NCI-H226 (cell line): ENCODE data around the gene ARID5A.

Experiments used
- DNase-seq: peaks from one replicate; pipeline ENCODE4 v3.0.0-alpha.2; 2015

The ARID5A gene

DNA sequence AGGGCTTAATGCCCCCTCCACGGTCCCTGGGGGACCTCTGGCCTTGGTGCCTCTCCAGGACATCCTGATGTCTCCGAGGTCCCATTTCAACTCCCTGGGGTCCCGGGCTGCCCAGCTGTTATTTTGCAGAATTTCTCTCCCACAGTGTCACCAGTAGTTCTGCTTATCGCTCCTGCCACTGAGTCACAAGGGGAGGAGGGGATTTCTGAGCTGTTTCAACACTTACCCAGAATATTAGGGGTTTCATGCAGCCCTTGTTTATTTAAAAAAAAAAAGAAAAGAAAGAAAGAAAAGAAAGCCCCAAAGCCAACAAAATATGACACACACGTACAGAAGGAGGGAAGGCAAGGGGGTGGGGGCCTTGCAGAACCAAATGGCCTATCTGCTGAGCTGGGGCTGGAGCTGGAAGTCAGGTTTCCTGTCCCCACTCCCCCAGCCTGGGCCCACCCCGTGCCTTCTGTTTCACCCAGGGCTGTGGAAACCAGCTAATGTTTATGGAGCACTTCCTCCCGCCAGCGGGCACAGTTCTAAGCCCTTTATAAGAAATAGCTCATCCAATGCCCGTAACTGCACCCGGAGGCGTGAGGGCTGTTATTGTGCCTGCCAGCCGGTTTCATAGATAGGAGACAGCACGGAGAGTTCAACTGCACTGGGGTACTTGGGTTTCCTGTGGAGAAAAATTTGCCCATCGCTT lies 8.4 kb upstream of the ARID5A start:
- DNase-seq, result no peak

DNA sequence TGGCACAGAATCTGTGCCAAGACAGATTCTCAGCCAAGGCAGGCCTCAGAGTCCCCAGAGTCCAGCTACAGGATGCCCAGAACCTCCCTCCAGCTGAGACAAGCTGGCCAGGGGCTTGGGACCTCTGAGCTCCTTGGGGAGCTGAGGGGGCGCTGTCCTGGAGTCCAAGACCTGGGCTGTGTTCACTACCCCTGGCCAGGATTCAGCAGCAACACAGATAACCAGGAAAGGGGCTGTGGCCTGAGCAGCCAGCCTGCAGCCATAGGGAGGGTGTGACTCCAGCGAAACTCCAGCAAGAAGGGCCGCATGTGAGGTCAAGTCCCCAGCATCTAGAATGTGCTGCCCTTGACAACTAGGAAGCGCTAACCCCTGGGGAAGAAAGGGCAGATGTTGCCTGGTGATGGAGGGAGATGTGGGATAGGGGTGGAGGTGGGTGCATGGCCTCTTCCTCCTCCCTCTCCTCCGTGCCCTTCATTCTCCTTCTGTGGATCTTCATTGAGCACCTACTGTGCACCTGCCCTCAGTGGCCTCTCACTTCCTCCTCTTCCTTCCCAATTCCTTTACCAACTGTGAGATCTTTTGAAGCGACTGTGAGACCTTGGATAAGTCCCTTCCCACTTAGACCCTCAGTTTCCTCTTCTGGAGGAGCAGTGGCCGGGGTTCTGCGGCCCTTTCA lies 7.7 kb upstream of the ARID5A start:
- DNase-seq, result no peak

- DNase-seq, result no peak
Measured at GRCh38 chr2:96529376-96530143, 7.0 kb upstream of the ARID5A start.

GRCh38 chr2:96530144-96530430 lies 6.5 kb upstream of the ARID5A start:
- no peak for DNase-seq

- DNase-seq, result no peak
Measured at GRCh38 chr2:96530474-96531357, 5.8 kb upstream of the ARID5A start.

DNA sequence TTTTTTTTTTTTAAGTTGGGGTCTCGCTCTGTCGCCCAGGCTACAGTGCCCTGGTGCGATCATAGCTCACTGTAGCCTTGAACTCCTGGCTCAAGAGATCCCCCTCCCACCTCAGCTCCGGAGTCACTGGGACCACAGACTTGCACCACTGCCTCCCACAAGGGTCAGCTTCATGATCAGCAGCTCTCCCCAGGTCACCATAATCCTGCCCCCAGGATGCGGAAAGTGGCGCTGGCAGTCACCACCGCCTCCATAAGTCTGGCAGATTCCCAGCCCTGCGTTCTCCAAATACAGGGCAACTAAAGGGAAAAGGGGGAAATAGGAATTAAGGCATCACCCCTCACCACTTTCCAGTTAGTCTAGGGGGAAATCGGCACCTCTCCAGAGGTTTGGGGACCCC lies 5.2 kb upstream of the ARID5A start:
- DNase-seq, result no peak

- DNase-seq, result peak; percentile 91
Measured at GRCh38 chr2:96531872-96532505, 4.6 kb upstream of the ARID5A start.

DNA sequence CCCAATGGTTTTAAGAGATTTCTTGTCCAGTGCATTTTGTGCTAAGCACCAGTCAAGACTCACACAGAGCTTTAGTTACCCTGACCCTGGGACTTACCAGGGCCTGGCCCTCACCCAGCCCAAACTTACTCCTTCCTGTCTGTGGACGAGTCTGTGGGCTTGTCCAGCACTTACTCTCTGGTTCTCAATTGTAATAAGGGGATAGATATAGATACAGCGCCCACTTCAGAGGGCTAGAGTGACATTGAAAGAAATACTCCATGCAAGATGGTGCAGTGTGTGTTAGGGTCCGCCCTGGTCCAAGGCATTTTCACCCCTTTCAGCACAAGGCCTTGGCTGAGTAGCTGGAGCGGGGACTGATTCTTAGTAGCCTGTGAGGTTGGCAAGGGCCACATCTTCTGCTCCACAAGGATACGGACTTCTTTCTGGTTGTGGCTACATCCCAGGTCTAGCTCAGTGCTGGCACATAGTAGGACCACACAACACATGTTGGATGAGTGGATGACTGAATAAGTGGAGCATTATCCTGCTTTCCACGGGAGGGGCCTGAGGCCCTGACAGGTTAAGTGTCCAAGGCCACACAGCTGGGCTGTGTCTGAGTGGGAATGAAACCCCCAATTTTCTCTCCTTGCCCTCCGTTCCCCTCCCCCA lies 3.8 kb upstream of the ARID5A start:
- DNase-seq, result no peak

DNA sequence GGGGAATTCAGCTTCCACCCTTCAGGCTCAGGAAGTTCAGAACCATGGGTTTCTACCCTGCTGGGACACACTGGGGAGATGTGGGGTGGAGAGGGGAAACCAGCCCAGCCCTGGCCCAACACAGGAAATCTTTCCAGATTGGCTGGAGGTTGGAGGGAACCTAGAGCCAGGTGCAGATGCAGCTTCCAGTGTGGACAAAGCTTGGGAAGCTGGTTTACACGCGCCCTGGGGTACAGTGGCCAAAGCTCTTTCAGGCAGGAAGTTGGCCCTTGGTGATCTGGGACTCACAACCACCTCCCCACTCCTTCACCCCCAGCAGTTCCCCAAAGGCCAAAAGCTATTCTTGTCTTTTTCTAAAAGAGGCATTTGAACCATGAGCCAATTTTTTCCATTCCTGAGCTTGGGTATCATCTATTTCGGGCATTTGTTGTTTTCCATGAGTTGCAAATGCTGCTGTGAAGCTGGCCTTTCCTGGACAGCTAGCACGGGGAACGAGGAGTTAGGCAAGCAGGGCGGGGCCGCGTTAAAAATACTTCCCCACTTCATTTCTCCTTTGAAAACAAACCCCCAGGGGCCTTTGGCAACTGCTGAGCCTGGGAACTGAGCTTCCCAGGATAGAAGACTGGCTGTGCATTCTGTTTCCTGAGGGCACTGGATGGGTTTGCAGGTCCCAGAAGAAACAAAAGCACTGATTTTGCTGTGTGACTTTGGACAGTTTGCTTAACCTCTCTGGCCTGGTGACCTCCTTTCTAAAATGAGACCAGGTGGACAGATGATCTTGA lies 3.1 kb upstream of the ARID5A start:
- peak; percentile 30 for DNase-seq

GRCh38 chr2:96534141-96534540 lies 2.4 kb upstream of the ARID5A start:
- DNase-seq, result no peak

DNA sequence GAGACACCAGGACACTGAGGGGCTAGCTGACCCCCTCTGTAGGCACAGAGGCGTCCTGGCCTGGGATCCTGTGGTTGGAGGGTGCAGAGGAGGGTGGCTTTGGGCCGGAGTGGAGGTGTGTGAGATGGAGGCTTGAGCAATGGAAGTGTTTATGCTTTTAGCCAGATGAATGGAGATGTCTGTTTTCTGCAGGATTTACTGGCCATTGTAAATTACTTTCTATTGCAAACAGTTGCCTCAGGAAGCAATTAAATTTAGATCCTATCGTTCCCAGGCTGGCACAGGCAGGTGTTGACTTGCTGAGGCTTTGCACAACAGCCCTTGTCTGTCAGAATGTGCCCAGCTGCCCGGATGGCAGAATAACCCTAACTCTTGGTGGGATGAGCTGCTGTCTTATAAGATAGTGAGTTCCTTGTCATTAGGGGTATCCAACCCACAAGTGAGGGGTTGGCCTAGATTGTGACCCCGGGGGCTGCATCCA lies 1.8 kb upstream of the ARID5A start:
- DNase-seq, result no peak

- DNase-seq, result no peak
Measured at GRCh38 chr2:96535331-96535730, 1.2 kb upstream of the ARID5A start.

DNA sequence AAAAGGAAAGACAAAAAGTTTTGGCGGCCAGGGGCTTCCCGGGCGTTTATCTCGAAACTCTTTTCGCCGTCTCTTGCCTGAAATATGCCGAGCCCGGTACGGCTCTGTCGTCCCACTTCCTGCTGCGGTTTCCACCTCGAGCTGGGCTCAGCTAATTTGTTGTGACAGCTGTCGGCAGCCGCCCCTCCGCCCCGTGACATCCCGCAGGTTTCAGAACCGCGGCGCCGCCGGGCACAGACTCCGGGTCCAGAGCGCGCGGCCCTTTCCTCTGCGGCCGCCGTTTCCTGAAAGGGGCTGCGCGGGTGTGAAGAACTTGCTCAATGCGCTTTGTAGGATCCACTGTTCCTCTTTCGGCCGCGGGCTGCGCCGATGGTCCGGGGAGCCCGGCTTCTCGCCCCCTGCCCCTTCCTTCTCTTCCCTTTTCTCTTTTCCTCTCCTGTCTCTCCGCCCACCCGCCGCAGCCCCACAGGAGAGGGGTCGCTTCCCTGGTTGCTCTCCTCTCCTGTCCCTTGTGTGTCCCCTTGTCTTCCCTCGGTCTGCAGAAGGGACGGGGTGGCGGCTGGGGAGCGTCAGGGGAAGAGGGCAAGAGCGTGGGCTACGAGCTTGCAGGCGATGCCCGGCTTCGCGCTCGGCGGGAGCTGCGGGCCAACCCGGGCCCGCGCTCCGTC lies 648 bp downstream of the ARID5A start:
- peak; percentile 28 for DNase-seq

GRCh38 chr2:96537734-96538486 lies 1.4 kb downstream of the ARID5A start:
- DNase-seq, result no peak

- no peak for DNase-seq
Measured at GRCh38 chr2:96538487-96539214, 2.1 kb downstream of the ARID5A start.

DNA sequence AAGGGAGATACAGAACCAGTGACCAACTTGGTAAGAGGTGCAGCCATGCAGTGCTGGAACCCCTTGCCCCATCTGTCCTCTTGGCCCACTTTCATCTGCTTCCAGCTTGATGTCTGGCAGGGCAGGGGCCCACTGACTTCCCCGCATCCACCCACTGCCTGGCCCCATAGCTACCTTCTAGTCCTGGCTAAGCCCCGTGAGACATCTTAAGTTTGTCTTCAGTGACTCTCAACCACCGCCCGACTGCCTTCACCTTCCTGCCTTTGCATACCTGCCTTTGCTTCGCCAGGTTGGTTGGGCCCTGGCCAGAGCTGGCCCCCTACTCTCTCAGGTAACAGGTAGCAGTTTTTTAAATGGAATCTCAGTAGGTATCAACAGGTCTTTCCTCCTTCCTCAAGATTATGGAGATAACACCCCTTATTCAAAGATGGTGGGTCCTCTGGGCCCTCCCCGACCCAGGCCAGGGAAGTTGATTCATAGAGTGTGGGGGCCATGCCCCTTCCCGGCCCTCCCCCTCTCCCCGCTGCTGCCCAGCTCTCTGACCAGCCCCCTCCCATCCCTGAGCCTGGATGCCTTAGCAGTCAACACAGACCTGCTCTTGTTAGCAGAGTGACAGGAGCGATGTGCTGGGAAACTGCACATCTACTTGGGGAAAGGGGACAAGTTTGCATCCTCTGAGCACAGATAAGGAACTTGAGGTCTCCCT lies 2.8 kb downstream of the ARID5A start:
- no peak for DNase-seq

- DNase-seq, result peak; percentile 80
Measured at GRCh38 chr2:96540136-96540535, 3.6 kb downstream of the ARID5A start.

DNA sequence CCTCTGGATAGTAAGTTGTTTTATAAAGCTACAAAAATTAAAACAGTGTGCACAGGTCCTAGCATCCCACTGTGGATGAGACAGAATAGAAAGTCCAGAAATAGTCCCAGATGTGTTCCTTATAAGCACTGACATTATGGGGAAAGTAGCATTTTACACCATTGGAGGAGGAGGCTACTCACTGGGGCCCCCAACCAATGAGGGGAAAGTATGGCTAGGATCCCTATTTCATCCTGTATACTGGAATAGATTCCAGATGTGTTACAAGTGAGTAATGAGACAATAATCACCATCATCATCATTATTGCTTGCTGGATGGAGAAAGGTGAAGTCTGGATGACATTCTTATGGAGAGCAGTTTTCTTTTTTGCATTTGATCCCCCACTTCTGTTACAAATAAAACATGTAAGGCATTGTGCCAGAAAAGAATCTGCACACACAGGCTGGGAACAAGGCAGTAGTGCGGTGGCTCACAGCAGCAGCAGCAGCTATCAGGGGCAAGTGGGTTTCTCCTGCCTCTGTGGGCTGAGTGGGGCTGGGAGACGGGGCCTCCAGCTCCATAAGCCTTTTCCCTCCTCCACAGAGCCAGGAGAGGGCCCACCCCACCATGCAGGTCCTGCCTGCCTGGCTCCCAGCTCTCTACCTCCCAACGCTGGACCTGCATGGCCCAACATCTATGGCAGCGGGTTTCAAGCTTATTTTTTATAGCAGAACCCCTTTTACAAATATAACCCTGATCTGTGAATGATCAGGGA lies 5.0 kb downstream of the ARID5A start:
- DNase-seq, result no peak
